Measurements from ENCODE around the gene OR5AU1. TPM values are rescaled to one million over a fixed set of nuclear protein-coding genes. Genes with fewer than 3 reads are reported as not detected.
"Not testable (repeated sequence)": the region's sequence is repeated elsewhere in the genome, so short reads cannot be mapped to it uniquely, and the experiment has no call there.

The OR5AU1 gene
- total RNA-seq, 1 experiment from 2014 or later = not detected

DNA sequence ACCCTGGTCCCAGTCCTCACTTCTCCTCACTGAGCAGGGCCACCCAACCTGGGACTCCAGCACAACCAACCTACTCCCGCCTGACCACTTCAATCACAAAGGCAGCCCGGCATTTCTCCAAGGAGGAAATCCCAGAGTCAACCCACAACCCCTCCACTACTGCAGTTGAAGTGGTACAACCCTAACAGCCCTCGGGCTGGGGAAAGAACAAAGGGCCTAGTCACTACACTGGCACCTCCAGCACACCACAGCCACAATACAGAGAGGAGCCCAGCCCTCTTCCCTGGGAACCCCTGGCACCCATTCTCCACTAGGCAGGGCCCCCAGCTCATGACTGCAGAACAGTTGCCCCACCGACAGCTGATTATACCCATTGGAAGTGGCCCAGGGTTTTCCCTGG is 13.7 kb upstream of the OR5AU1 start:
- H2AFZ ChIP-seq = no peak overlapping the region
- no peak for DNase-seq
- no peak for TF ChIP-seq EZH2 (IDR thresholded peaks at IDR 0.05; ENCODE audit: low read depth)
- TF ChIP-seq, protein P1, sequence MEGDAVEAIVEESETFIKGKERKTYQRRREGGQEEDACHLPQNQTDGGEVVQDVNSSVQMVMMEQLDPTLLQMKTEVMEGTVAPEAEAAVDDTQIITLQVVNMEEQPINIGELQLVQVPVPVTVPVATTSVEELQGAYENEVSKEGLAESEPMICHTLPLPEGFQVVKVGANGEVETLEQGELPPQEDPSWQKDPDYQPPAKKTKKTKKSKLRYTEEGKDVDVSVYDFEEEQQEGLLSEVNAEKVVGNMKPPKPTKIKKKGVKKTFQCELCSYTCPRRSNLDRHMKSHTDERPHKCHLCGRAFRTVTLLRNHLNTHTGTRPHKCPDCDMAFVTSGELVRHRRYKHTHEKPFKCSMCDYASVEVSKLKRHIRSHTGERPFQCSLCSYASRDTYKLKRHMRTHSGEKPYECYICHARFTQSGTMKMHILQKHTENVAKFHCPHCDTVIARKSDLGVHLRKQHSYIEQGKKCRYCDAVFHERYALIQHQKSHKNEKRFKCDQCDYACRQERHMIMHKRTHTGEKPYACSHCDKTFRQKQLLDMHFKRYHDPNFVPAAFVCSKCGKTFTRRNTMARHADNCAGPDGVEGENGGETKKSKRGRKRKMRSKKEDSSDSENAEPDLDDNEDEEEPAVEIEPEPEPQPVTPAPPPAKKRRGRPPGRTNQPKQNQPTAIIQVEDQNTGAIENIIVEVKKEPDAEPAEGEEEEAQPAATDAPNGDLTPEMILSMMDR (conservative IDR thresholded peaks at IDR 0.05) = no peak
- H3K27me3 ChIP-seq (ENCODE audit: insufficient read depth, low read depth) = no peaks in the 10 kb centered on the region; the same call in 1 of the 2 replicates
- H3K27ac ChIP-seq = no peak overlapping the region
- H3K9me3 ChIP-seq (ENCODE audit: insufficient read depth, low read depth) = no peaks in the 10 kb centered on the region
- H3F3A ChIP-seq (ENCODE audit: insufficient read depth, low read depth) = no peaks in the 10 kb centered on the region
- no TSS peak for BruUV-seq (replicated peaks)
- CTCF ChIA-PET = no interaction called here
- no peaks in the 10 kb centered on the region for H3K9me2 ChIP-seq (ENCODE audit: insufficient read depth)
- no peak overlapping the region for H3K4me3 ChIP-seq
- no peaks in the 10 kb centered on the region for H4K20me1 ChIP-seq (ENCODE audit: insufficient read depth)
- POLR2A ChIA-PET (ENCODE audit: unreplicated experiment) = no interaction called here
- no peak overlapping the region for H3K4me2 ChIP-seq
- H3K4me1 ChIP-seq (replicated peaks; ENCODE audit: insufficient read depth) = no peaks in the 10 kb centered on the region
- H3K79me2 ChIP-seq (ENCODE audit: low read depth) = no peaks in the 10 kb centered on the region
- intact Hi-C loops (cut with micrococcal nuclease; ENCODE audit: unreplicated experiment) = no loop called here
- no peaks in the 10 kb centered on the region for H3K36me3 ChIP-seq (ENCODE audit: low read depth)

DNA sequence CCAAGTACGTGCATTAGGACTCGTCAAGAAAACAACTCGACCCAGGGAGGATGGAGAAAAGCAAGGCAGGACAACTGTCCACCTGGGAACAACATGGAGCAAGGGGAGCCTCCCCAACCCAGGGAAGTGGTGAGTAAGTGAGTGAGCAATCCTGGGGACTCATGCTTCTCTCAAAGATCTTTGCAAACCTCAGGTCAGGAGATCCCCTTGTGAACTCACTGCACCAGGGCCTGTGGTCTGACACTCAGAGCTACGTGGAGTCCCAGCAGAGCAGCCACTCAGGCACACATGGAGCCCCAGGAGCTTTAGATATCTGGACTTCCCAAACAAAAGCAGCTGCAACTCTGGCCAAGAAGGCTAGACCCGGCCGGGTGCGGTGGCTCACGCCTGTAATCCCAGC is 12.2 kb upstream of the OR5AU1 start:
- H3K4me1 ChIP-seq (replicated peaks; ENCODE audit: insufficient read depth) = no peaks in the 10 kb centered on the region
- H3K79me2 ChIP-seq (ENCODE audit: low read depth) = no peaks in the 10 kb centered on the region
- intact Hi-C loops (cut with micrococcal nuclease; ENCODE audit: unreplicated experiment) = no loop called here
- H4K20me1 ChIP-seq (ENCODE audit: insufficient read depth) = no peaks in the 10 kb centered on the region
- no peak overlapping the region for H2AFZ ChIP-seq
- H3K4me2 ChIP-seq = no peak overlapping the region
- H3K36me3 ChIP-seq (ENCODE audit: low read depth) = no peaks in the 10 kb centered on the region
- no peaks in the 10 kb centered on the region for H3K9me3 ChIP-seq (ENCODE audit: insufficient read depth, low read depth)
- H3K27me3 ChIP-seq (ENCODE audit: insufficient read depth, low read depth) = no peaks in the 10 kb centered on the region
- no peaks in the 10 kb centered on the region for H3K9me2 ChIP-seq (ENCODE audit: insufficient read depth)
- CTCF ChIA-PET = no interaction called here
- H3F3A ChIP-seq (ENCODE audit: insufficient read depth, low read depth) = no peaks in the 10 kb centered on the region
- DNase-seq = no peak
- POLR2A ChIA-PET (ENCODE audit: unreplicated experiment) = no interaction called here
- no peak overlapping the region for H3K27ac ChIP-seq
- BruUV-seq (replicated peaks) = no TSS peak
- TF ChIP-seq EZH2 (IDR thresholded peaks at IDR 0.05; ENCODE audit: low read depth) = no peak
- TF ChIP-seq, protein P1 (conservative IDR thresholded peaks at IDR 0.05) = no peak
- no peak overlapping the region for H3K4me3 ChIP-seq

DNA sequence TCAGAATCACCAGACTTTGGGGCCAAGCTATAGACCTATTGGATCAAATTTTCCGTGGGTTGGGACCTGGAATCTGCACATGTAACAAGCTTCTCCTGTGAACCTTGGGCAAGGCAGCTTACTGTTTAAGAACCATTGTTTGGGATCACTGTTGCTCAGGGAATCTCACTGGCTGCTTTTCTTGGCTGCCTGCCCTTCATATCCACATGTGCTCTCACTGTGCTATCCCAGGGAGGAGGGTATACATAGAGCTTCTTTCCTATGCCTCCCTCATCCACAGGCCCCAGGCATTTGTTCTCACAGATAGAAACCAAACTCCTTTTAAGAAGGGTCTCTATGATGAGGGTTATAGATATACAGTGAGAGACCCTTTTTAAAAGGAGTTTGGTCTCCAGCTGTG is 9.8 kb upstream of the OR5AU1 start:
- H3F3A ChIP-seq (ENCODE audit: insufficient read depth, low read depth); DNase-seq; H2AFZ ChIP-seq; H3K4me1 ChIP-seq (replicated peaks; ENCODE audit: insufficient read depth); H3K9me3 ChIP-seq (ENCODE audit: insufficient read depth, low read depth); H3K4me2 ChIP-seq; H3K27ac ChIP-seq; H3K36me3 ChIP-seq (ENCODE audit: low read depth); H3K79me2 ChIP-seq (ENCODE audit: low read depth); intact Hi-C loops (cut with micrococcal nuclease; ENCODE audit: unreplicated experiment); POLR2A ChIA-PET (ENCODE audit: unreplicated experiment); CTCF ChIA-PET; BruUV-seq (replicated peaks); H4K20me1 ChIP-seq (ENCODE audit: insufficient read depth); H3K9me2 ChIP-seq (ENCODE audit: insufficient read depth); H3K27me3 ChIP-seq (ENCODE audit: insufficient read depth, low read depth); H3K4me3 ChIP-seq: not testable (repeated sequence)

DNA sequence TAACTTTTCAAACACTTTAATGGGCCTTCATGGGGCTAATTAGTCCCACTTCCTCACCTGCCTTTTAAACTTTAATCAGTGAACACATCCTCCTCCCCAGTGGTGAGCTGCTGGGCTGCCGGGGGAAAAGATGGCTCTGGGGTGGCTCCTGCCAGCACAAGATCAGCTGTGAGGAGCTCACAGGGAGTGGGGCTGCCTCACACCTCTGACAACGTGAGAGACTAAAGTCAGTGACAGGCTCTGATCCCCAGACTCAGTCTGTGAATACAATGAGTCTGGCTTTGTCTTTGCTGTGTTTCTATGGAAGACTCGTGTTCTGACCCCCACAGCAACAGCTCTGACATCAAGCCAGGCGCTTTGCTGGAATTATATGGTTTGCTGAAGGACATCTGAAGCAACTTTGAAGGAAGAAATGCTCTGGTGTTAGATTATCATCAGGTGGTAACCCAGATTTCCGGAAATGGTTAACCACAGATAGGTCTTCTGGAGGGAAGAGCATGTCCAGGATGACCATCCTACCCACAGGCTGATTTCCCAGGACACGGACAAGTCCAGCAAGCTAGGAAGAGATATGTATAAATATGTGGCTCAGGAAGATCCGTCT is 9.2 kb upstream of the OR5AU1 start:
- DNase-seq; H3K4me2 ChIP-seq; H3K9me3 ChIP-seq (ENCODE audit: insufficient read depth, low read depth); H3F3A ChIP-seq (ENCODE audit: insufficient read depth, low read depth); H3K27me3 ChIP-seq (ENCODE audit: insufficient read depth, low read depth); BruUV-seq (replicated peaks); H3K27ac ChIP-seq; H3K4me1 ChIP-seq (replicated peaks; ENCODE audit: insufficient read depth); intact Hi-C loops (cut with micrococcal nuclease; ENCODE audit: unreplicated experiment); H3K36me3 ChIP-seq (ENCODE audit: low read depth); H2AFZ ChIP-seq; H3K4me3 ChIP-seq; POLR2A ChIA-PET (ENCODE audit: unreplicated experiment); H3K79me2 ChIP-seq (ENCODE audit: low read depth); H4K20me1 ChIP-seq (ENCODE audit: insufficient read depth); H3K9me2 ChIP-seq (ENCODE audit: insufficient read depth); CTCF ChIA-PET: not testable (repeated sequence)
